AG09309 (cell line): Measurements from ENCODE around the gene NBPF12.
A peak's percentile ranks its signal among the peaks of the same experiment; 100 is the strongest.
"Not testable (repeated sequence)": the region's sequence is repeated elsewhere in the genome, so short reads cannot be mapped to it uniquely, and the experiment has no call there.

Experiments used
- DNase-seq: peaks from one replicate; pipeline ENCODE4 v3.0.0-alpha.2; 2010; ENCODE audit warnings: low read depth
- H3K4me3 ChIP-seq: 2 replicates; pipeline ENCODE4 v1.5.1; 2011; ENCODE audit warnings: mild to moderate bottlenecking, low read depth, low read length, moderate library complexity; ENCODE audit not compliant: control insufficient read depth
- TF ChIP-seq, protein P1 (sequence below): IDR thresholded peaks from 2 replicates; pipeline ENCODE4 v1.5.1; 2011; ENCODE audit warnings: mild to moderate bottlenecking, low read depth, low read length, inconsistent platforms; ENCODE audit not compliant: insufficient read depth, control insufficient read depth; ENCODE audit errors: missing control alignments

NBPF12 gene

DNA sequence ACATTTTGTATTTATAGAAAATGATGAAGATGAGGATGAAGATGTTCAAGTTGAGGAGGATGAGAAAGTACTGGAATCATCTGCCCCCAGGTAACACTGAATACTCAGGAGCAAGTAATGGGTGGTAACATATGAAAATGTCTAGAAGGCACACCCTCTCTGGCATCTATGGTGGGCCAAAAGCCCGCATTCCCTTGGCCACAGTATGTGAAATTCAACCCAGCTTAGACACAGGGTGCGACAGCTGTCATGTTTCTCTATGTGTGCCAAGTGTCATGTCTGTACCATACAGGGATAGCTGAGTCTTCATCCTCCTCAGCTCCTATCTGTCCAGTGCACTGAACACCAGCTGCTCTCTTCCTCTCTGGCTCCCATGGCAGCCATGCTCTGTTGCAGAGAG is 26.2 kb downstream of the NBPF12 start:
- not testable (repeated sequence) for DNase-seq, H3K4me3 ChIP-seq

DNA sequence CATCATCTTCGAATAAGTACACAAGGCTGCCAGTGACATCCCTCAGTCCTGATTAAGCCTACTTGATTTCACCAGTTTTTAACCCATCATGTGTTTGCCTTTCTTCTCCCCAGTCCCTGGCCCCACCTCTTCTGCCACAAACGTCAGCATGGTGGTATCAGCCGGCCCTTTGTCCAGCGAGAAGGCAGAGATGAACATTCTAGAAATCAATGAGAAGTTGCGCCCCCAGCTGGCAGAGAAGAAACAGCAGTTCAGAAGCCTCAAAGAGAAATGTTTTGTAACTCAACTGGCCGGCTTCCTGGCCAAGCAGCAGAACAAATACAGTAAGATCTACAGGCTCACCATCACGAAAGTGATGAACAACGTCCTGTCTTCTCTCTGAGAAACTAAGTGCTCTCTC is 28.2 kb downstream of the NBPF12 start:
- not testable (repeated sequence) for H3K4me3 ChIP-seq, DNase-seq
- TF ChIP-seq, protein P1, sequence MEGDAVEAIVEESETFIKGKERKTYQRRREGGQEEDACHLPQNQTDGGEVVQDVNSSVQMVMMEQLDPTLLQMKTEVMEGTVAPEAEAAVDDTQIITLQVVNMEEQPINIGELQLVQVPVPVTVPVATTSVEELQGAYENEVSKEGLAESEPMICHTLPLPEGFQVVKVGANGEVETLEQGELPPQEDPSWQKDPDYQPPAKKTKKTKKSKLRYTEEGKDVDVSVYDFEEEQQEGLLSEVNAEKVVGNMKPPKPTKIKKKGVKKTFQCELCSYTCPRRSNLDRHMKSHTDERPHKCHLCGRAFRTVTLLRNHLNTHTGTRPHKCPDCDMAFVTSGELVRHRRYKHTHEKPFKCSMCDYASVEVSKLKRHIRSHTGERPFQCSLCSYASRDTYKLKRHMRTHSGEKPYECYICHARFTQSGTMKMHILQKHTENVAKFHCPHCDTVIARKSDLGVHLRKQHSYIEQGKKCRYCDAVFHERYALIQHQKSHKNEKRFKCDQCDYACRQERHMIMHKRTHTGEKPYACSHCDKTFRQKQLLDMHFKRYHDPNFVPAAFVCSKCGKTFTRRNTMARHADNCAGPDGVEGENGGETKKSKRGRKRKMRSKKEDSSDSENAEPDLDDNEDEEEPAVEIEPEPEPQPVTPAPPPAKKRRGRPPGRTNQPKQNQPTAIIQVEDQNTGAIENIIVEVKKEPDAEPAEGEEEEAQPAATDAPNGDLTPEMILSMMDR = peak; percentile 27

DNA sequence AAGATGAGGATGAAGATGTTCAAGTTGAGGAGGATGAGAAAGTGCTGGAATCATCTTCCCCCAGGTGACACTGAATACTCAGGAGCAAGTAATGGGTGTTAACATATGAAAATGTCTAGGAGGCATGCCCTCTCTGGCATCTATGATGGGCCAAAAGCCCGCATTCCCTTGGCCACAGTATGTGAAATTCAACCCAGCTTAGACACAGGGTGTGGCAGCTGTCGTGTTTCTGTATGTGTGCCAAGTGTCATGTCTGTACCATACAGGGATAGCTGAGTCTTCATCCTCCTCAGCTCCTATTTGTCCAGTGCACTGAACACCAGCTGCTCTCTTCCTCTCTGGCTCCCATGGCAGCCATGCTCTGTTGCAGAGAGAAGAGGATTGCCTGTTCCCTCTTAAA is 32.5 kb downstream of the NBPF12 start:
- H3K4me3 ChIP-seq, DNase-seq: not testable (repeated sequence)

DNA sequence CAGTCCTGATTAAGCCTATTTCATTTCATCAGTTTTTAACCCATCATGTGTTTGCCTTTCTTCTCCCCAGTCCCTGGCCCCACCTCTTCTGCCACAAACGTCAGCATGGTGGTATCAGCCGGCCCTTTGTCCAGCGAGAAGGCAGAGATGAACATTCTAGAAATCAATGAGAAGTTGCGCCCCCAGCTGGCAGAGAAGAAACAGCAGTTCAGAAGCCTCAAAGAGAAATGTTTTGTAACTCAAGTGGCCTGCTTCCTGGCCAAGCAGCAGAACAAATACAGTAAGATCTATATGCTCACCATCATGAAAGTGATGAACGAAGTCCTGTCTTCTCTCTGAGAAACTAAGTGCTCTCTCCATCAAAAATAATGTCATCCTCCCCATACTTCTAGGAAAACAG is 34.6 kb downstream of the NBPF12 start:
- not testable (repeated sequence) for H3K4me3 ChIP-seq, DNase-seq

DNA sequence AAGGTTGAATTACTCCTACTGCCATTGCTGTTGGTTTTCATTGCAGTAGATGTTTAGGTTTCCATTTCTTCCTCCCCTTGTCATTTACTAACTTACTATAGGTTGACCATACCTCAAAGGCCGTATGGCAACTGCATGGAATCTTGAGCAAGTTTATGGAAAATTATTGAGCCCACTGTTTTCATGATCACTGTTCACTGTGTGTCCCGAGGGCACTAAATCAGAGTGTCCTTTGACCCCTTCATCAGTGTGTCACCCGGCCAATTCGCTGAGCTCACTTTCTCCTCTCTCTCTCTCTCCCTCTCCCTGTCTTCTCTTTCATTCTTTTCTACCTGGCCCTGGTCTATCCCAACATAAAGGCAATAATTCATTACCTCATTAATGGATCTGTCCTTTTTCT is 47.7 kb downstream of the NBPF12 start:
- DNase-seq = not testable (repeated sequence)

DNA sequence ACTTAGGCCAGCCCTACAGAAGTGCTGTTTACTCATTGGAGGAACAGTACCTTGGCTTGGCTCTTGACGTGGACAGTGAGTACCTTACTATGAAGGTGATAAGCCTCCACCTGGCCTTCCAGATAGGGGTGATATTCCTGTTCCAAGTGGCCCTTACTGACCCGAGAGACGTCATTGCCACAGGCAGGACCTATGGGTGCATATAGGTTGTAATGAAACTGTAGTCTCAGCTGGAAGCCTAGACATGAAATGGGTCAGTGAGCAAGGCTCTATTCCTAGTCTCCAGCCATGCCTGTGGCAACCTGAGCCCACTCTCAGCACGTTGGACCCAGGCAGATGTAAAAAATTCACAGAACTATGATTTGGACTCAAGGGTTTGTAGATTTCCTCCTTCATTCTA is 48.3 kb downstream of the NBPF12 start:
- DNase-seq, H3K4me3 ChIP-seq: not testable (repeated sequence)

More for the DNA sequence above, 47.7 kb downstream of the NBPF12 start:
- H3K4me3 ChIP-seq = not testable (repeated sequence)

DNA sequence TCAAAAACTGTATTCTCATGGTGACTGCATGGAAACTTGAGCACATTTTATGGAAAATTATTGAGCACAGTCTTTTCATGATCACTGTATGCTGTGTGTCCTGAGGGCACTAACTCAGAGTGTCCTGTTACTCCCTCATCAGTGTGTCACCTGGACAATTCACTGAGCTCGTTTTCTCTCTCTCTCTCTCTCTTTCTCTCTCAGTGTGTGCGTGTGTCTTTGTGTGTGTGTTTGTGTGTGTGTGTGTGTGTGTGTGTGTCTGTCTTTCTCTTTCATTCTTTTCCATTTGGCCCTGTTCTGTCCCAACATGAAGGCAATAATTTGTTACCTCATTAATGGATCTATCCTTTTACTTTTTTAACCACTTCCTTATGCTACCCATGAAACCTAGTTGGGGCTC is 49.4 kb downstream of the NBPF12 start:
- not testable (repeated sequence) for DNase-seq, H3K4me3 ChIP-seq

DNA sequence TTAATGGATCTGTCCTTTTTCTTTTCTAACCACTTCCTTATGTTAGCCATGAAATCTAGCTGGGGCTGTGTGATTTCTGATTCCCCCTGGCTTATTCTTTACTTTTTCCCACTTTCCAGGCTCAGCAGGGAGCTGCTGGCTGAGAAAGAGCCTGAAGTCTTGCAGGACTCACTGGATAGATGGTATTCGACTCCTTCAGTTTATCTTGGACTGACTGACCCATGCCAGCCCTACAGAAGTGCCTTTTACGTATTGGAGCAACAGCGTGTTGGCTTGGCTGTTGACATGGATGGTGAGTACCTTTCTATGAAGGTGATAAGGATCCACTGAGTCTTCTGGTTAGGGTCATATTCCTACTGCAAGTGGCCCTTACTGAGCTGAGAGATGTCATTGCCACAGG is 51.3 kb downstream of the NBPF12 start:
- not testable (repeated sequence) for DNase-seq

DNA sequence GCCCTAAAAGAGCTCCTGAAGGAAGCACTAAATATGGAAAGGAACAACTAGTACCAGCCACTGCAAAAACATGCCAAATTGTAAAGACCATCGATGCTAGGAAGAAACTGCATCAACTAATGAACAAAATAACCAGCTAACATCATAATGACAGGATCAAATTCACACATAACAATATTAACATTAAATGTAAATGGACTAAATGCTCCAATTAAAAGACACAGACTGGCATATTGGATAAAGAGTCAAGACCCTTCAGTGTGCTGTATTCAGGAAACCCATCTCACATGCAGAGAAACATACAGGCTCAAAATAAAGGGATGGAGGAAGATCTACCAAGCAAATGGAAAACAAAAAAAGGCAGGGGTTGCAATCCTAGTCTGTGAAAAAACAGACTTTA is 70.4 kb downstream of the NBPF12 start:
- not testable (repeated sequence) for H3K4me3 ChIP-seq, DNase-seq

More for the DNA sequence above, 51.3 kb downstream of the NBPF12 start:
- H3K4me3 ChIP-seq = not testable (repeated sequence)

DNA sequence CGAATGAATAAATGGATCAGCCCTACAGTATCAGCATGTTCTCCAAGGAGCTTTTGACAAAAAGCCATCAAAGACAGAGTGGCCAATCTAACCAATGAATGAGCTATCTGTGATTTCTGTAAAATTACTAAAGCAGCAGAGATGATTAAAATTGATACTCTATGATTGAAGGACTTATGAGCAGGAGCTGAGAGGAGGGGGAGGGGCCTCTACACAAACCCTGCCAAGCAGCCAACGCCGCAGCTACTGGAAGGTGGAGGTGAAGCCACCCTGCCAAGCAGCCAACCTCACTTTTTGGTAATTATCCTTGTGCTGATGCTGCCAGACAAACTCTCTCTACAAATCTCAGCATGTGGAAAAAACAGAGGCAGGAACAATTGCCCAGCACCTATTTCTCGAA is 88.9 kb downstream of the NBPF12 start:
- H3K4me3 ChIP-seq, DNase-seq: not testable (repeated sequence)

DNA sequence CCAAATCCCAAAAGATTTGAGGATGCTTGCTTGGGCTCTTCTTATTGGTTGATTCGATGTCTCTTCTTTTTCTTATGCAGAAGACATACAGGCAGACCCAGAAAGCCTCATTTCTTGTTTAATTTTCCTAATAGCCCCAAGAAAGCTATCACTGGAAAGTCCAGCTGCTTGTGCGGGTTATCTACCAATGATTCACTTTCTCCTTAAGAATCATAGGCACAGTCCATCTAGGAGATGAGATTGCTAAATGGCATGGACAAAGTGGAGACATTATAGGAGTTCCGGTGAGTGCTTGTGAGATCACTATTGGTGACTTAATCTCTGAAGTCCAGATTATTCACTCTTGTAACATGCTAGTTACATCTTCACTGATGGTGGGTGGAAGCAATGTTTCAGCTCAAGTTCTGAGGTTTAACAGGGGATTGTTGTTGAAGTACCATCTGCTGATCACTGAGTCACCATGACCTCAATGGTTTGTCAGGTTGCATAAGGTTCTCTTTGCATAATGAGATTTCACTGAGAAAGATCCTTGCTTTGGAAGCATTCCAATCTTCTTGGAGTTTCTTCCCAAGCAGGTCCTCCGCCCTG is 92.0 kb downstream of the NBPF12 start:
- peak; percentile 8 for DNase-seq
- H3K4me3 ChIP-seq = not testable (repeated sequence)

DNA sequence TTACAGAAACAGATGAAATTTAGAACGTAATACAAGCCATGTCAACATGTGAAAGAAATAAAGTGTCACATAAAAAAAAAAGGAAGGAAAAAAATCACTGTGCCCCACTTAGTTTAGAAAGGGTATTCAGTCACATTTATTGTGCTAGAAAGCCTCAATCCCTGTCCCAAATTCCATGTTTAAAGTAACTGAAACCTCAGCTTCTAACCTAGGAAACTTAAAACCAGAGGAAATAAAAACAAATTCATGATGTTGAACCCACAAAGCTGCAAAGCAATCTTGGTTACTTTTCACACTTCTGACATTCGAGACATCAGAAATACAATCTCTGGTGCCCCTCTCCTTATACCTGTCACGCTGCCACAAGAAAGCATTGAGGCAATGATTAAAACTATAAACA is 101.8 kb downstream of the NBPF12 start:
- DNase-seq = no peak
- TF ChIP-seq, protein P1 = no peak

DNA sequence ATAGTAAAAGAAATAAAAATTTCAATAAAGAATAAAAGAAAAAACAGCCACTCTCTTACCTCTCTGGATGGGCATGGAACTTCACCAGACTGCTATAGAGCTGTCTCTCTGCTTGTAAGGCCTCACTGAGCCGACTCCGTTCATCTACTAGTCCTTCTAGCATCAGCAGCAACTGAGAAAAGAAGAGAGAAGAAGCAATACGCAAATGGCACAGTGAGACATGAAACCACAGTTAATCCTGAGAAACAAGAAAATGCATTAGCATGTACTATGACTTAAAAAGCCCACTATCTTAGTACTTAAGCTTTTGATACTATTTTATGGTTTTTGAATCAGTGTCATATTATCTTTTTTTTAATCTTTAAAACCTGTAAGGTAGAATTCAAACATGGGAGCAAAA is 104.8 kb downstream of the NBPF12 start:
- H3K4me3 ChIP-seq = not testable (repeated sequence)

More for the DNA sequence above, 101.8 kb downstream of the NBPF12 start:
- no peak overlapping the region for H3K4me3 ChIP-seq

DNA sequence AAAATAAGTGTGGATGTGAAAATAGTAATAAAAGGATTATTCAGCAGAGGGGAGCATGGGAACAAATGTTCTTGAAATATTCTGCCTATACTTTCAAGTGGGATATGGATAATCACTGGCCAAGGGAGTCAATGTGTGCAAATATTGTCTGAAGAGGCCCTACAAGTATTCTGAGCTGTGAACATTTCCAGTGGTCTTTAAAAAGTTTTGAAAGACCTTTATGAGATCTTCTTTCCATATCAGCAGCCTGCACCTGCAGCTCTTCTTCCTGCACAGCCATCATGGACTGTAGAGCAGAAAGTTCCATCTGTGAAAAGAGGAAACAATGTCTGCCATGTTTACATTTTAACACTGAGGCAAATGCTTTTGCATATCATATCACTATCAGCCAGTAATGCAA is 106.4 kb downstream of the NBPF12 start:
- not testable (repeated sequence) for H3K4me3 ChIP-seq, DNase-seq

More for the DNA sequence above, 104.8 kb downstream of the NBPF12 start:
- not testable (repeated sequence) for DNase-seq
